Endothelial cell of hepatic sinusoid (primary cell): Measurements from ENCODE around the gene LYRM1.
"Not testable (repeated sequence)": the region's sequence is repeated elsewhere in the genome, so short reads cannot be mapped to it uniquely, and the experiment has no call there.

Experiments used
- in situ Hi-C: cut with HindIII; loops from 2 replicates; pipeline ENCODE4 v1.10.0; 2017; ENCODE audit warnings: low sequenced_read_pairs

LYRM1 gene, protein sequence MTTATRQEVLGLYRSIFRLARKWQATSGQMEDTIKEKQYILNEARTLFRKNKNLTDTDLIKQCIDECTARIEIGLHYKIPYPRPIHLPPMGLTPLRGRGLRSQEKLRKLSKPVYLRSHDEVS

DNA sequence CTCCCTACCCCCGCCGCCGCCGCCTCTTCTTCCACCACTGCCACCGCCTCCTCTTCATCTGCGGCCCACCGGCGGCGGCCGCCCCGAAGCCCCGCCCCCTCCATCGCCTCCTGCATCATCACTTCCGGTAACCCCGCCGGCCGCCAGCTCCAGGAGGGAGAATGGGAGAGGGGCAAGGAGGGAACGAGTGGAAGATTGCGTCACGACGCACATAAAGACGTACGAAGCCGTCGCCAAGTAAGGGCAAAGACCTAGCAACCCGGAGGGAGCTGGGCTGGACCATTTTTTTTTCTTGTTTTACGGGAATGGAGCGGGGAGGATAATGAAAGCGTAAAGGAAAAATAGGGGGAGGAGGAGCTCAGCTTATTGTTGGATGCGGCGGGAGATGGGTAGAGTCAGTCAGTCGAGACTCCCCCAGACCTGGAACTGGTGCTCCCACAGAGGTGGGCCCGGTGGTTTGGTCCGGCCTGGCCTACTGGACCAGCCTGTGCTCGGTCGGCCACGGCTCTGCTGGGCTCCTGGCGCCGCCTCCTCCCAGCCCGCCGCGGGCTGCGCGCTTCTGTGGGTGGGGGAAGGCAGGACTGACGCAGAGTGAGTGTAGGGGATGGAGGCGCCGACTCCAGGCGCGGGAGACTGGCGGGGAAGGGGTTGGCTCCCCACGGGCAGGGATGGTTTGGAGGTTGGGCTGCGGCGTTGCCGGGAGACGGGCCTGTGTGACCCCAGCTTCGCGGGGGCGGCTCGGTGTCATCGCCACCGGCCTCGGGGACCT is at the start of gene LYRM1, which contains the start of gene DCUN1D3:
LYRM1 (plus strand) TSS at position 473 of the 769 bp plus-strand sequence. CDS start 14,785 bp downstream, outside the sequence.
DCUN1D3 (minus strand) TSS at position 60 of the 769 bp plus-strand sequence. CDS start 37,820 bp downstream, outside the sequence.
- in situ Hi-C loops, result no loop called here

DNA sequence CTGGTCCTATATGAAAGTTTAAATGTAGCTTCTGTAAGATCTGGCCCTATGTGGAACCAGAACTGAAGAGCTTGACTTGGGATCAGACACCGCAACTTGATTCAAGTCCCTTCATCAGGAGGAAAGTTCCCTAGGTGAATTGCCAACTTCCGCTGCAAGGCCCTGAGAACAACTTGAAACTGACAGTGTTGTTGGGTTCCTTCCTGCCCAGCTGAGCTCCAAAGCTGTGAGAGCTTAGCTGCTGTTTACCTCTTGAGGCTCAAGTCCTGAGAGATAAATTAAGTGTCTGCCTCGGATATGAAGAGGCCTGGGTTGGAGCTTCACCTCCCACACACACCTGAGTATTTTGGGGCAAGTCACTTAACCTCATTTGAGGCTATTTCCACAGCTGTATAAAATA is 49.6 kb upstream of the LYRM1 start:
- in situ Hi-C loops, result no loop called here

DNA sequence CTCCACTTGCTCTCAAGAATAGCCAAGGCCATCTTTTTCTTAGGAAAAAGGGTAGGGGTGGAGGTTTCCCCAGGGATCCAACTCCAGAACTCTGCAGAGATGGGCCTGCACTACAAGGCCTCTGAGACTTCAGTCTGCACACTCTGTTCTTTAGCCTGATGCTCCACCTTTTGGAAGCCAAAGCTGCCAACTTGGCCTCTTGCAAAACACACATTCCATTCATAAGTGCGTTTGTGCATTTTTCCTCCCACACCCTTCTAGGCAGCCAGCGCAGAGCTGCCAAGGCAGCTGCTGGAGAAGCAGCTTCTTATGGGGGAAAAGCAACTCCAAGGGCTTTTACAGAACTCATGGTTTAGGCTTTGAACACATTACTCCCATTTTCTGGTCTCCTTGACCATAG is 49.0 kb upstream of the LYRM1 start:
- in situ Hi-C loops, result no loop called here

DNA sequence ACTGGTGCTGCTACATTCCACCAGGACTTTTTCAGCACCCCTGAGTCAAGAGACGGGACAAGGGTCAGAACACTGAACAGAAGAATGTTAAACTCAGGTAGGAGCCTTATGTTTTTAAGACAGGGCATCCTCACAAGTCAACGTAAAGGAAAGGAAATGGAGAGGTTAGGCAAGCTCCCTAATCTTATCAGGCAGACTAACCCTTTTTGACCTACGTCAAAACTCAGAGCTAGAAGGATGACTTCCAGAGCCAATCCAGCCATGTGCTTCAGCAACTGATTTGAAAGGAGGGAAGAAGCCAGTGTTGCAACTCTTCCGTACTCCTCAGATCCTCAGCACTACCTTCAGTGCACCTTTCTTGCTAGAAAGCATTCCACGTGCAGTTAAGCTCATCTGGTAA is 47.4 kb upstream of the LYRM1 start:
- in situ Hi-C loops, result no loop called here

DNA sequence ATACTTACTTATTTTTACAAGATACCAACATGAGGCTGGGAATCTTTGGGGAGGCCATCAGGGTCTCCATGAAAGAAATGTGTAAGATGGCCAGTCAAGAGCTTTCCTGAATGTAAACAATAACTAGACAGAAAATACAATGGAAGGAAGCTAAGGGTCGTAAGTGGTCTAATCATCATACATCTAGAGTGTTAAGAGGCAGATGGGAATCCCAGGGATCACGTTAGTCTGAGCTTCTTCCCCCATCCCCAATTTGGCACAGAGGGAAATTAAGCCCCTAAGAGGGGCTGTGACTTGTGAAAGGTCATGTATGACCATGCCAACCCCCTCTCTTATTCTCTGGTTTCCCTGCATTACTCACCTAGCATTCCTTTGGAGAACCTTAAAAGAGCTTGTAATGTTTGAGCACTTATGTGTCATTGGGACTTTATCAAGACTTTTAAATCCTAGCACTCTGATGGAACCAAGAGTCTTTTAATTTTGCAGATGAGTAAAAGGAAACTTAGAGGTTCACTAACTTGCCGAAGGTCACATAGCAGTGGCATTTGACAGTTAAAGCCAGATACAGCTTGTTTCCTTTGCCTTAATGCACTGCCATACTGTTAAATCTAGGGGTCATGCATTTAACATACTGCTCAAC is 46.5 kb upstream of the LYRM1 start:
- in situ Hi-C loops, result no loop called here

DNA sequence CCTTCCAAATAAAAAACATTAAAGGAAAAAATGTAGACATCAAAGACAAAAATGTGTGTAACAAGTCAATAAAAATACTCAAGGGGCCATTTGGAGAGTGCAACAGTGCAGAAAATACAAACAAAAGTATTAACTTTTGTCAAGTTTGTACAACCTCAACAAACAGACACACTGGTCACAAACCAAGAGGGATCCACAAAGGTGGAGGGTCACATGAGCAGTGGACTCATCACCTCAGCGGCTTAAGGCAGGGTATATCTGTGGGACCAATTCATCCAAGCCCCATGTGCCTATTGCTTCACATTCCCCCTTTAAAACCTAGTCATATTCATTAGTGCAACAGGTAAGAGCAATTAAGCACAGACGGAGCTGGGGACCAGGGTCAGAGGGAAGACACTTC is 45.6 kb upstream of the LYRM1 start:
- in situ Hi-C loops, result no loop called here

DNA sequence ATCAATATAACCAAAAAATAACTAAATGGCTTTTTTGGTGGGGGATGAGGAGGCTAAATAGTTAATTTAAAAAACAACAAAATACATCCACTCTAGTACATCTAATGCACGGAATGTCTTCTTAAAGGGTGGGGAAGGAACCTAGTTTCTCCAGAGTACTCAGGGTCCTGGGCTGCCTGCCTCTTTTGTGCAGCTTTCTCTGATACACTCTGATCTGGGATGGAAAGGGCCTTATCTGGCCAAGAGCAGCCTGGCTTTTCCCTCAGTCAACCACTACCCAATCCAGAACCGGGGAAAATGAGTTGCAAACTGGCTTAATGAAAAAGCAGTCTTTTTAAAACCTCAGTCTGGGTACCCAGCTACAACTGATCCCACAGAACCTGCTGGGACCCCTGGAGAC is 43.3 kb upstream of the LYRM1 start:
- in situ Hi-C loops, result no loop called here

DNA sequence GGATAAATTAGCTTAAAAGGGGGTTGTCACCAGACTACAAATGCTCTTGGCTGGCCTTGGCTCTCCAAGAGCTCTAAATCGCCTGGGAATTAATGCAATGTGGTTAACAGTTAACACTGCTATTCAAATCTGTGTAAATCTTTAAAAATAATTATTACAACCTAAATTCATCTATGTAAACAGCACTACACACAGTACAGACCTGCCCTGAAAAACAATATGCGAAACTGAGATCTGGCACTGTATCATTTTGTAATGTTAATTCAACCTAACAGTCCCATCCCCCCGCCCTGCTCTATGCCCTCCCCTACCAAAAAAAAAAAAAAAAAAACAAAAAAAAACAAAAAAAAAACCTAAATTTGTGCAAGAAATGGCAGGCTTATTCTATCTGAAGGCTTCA is 41.3 kb upstream of the LYRM1 start:
- in situ Hi-C loops, result no loop called here

DNA sequence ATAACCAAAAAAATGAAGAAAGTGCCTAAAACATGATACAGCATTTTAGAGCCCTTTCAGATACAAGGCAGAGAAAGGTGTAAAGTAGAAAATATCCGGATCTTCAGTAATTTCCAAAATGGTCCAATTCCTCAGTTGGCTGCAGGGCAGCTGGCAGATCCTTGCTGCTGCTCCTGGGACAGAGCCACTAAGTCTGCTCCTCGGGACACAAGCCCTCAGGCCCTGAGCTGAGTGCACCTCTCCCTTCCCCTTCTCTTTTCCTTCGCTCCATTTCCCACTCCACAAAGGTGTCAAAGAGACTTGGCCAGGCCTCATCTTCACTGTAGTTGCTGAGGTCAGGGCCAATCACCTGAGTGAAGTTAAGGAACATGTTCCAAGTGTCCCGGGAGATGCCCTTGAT is 40.9 kb upstream of the LYRM1 start:
- in situ Hi-C loops, result no loop called here

DNA sequence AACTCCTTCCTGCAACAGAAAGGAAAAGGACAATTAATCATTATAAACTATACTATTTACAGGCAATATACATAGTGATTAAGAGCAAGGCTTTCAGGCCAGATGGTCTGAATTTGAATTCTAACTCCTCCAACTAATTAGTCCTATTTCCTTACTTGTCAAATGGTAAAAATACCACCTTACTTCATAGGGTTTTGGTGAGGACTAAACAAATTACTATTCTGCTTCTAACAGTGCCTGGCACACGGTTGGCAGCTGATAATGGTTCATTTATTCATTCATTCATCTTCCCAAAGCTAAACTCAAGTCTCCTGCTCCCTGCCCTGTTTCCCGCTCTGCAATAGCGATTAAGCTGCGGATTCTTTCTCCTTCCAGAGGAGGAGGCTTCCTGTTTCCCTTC is 40.2 kb upstream of the LYRM1 start:
- in situ Hi-C loops, result no loop called here

DNA sequence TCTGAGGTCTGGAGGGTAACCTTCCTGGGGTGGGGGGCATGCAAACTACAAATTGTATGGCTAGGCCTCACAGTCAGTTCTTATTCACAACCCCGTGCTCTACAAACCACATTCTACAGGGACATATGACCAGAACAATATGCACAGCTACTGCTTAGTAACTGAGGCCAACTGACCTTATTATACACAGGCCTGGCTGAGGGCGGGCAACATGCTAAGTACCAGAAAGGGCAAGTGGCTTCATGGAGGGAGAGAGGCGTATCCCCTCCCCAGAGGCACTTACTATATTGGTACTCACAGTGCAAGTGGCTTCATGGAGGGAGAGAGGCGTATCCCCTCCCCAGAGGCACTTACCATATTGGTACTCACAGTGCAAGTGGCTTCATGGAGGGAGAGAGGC is 39.6 kb upstream of the LYRM1 start:
- in situ Hi-C loops, result not testable (repeated sequence)

DNA sequence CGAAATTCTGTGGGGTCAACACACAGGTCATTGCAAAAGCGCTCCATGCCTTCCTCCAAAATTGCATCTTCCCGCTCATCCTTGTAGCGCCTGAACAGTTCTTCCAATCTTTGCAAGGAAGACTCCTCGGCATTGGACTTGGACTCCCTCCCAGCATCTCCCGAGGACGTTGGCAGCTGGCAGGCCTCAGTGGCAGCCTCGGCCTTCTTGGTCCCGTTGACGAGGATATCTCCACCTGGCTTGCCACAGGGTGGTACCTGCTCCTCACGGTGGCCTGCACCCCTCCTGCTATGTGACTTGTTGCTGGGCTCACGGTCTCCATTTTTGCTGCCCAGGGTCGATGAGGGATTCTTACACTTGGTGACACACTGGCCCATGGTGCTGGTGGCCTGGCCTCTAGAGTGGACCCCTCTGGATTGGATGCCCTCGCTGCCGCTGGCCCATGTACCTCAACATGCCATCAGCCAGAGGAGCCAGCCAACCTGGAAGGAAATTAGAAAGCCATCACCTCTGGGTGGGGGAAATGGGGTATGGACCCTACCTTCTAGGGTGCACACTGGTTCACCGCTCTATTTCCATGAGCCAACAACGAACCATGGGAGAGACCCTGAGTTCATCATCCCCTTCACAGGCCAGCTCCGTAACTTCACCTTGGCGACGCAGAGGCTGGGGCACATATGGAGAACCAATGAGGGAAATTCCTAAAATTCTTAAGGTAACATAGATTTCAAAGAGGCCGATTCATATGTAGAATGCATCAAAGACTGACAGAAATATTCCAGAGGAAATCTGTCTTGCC is 38.2 kb upstream of the LYRM1 start:
- in situ Hi-C loops, result no loop called here

DNA sequence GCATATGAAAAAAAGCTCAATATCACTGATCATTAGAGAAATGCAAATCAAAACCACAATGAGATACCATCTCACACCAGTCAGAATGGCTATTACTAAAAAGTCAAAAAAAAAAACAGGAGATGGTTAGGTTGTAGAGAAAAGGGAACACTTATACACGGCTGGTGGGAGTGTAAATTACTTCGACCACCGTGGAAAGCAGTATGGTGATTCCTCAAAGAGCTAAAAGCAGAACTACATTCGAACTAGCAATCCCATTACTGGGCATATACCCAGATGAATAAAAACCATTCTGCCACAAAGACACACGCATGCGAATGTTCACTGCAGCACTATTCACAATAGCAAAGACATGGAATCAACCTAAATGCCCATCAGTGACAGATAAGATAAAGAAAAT is 36.2 kb upstream of the LYRM1 start:
- in situ Hi-C loops, result not testable (repeated sequence)

DNA sequence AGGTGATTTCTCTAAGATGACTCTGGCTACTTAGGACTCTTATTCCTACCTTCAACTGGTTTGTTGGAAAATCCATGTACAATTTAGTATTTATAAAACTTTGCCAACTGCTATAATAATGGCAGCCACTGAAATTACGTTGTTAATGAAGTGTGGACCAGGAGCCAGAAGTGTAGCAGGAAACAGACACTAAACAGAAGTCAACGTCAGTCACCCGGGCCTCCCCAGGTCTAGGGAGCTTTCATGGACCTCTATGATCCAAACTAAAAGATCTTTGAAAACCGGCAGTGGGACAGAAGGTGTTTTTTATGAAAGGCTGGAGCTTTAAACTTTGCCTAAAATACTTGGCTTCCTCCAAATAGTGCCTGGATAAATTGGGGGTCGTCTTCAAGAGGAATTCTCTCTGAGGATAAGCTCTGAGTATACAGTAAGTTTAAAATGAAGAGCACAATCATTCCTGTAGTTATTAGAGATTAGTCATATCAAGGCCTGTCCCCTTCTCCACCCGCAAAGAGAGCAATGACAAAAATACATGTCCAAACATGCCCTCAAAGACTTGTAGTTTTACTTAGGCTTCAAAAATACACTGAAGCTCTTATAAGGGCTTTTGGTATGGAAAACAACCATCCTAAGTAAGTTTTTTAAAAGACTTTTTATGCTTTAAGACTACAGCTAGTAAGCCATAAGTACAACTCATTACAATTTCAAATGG is 35.0 kb upstream of the LYRM1 start:
- in situ Hi-C loops, result no loop called here

DNA sequence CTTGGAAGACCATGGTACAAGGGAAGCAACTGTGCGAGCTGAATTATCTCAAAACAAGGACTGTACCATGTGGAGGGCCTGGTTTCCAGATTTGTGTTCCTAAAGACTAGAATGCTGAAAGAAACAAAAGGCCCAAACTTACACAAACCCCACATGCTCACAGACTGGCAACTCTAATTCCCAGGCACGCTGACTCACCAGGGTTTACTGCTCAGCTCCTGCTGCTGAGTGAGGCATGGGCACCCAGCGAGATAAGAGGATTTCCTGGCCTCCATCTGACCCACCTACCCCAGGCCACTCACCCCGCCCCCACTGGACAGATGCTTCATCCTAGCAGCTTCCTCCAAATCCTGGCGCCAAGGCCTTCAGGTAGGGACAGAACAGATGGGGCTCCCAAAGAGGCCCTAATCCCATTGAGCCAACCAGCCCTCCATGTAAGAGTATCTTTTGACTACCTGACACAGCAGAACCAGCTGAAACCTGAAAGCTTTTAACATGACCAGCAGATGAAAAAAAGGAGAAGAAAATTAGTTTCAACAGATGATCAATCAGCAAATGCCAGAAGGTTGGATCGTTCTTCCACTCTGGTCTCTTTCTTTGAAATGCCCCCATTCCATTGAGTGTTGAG is 34.3 kb upstream of the LYRM1 start:
- in situ Hi-C loops, result no loop called here

DNA sequence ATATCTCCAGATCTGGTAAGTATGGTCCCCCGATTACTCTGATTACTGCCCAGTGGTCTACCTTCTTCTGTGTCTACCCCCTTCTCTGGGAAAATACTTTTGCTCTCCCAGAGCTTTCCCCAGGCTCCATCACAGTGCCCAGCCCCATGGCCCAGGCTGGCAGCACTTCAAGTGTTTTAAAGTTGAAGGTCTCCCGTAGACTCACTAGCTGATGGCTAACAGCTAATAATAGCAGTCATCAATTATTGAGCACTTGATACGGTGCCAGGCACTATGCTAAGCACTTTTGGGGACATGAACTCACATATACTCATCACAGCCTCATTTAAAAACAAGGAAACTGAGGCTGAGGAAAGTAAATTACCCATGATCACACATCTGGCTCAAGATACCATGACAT is 33.8 kb upstream of the LYRM1 start:
- in situ Hi-C loops, result no loop called here

DNA sequence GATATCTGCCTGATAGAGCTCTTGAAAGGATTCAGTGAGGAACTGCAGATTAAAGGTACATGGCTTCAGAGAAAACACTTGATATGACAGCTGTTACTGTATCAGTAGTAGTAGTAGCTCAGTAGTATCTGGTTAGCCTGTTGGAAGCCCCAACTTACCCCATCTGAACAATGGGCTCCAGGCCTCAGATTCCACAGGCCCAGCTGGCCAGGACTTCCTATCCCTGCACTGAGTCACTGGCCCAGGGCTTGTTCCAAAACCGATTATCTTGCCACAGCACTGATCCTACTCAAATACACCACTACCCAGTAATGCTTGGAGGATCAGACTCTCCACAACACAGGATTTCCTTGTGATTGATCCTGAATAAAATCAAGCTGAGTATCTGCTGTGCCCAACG is 33.0 kb upstream of the LYRM1 start:
- in situ Hi-C loops, result no loop called here

DNA sequence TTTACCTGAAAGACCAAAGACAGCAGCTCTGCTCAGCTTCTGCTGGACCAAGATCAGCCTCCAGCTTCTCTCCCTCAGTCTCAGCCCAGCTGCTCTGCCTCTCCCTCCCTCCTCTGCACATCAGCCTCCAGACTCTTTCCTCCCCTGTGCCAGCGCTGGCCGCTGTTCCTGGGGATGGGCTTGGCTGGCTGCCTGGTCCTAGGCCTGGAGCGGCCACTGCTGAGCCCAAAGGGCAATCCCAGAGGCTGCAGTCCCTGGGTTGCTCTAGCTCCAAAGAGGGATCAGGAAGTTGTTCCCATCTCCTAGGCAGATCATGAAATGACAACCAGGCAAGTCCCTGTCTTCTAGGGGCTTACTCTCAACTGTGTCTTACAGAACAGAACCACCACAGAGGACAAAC is 31.7 kb upstream of the LYRM1 start:
- in situ Hi-C loops, result no loop called here

DNA sequence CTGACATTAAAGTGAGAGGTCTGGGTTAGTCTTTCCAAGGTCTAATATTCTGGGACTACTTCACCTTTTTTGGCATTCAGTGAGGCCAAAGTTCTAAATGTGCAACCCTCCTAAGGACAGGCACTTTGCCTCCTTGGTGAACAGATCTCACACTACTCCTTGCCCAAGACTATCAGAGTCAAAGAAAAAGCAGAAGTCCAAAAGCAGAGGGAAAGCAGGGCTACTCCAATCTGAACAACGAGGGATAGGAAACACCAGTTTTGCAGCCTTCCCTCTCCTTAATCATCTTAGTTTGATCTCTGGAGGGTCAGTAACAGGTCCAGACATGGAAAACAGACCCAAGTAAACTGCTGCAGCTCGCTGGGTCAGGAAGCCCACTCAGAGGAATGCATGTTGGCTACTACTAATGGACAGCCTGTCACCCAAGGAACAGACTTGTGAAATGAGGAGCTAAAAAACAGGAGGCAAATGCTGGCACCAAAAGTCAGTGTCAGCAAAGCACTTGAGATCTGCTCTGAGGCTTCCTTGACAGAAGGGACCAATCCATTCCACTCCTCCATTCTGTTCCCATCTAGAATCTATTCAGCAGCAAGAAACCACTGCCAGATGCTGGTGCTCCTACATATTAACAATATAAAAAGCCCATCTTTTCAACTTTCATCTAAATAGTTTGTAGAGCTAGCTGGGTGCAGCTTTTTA is 30.3 kb upstream of the LYRM1 start:
- in situ Hi-C loops, result no loop called here

DNA sequence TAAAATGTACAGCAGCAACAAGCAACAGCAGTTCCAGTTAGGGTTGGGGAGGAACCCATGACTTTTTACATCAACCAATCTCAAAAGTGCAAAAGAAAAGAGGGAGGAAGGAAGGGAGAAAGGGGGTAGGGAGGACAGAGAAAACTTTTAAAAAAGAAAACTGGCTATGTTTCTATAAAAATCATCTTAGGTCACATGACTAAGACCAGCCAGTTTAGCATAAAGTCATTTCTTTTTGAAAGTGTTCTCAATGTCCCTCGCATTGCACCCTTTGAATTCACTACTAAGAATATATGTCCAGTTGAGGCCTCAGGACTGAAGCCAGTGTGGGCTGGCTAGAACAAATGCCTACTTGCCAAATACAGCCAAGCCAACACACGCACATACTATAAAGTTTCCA is 29.3 kb upstream of the LYRM1 start:
- in situ Hi-C loops, result no loop called here
